IPS-15b (cell line): Measurements from ENCODE around the gene GNAQ.

Experiments used
- H3K27me3 ChIP-seq: one replicate; pipeline ENCODE4 v1.6.1; 2013; ENCODE audit warnings: low read length; ENCODE audit not compliant: control insufficient read depth, insufficient read depth
- H3K36me3 ChIP-seq: one replicate; pipeline ENCODE4 v1.6.1; 2013; ENCODE audit warnings: low read length; ENCODE audit not compliant: control insufficient read depth, insufficient read depth
- H3K4me1 ChIP-seq: one replicate; pipeline ENCODE4 v1.6.1; 2013; ENCODE audit warnings: mild to moderate bottlenecking, low read length; ENCODE audit not compliant: control insufficient read depth, insufficient read depth
- H3K4me3 ChIP-seq: one replicate; pipeline ENCODE4 v1.5.1; 2013; ENCODE audit warnings: low read depth, low read length
- H3K9ac ChIP-seq: one replicate; pipeline ENCODE4 v1.6.1; 2013; ENCODE audit warnings: low read depth, mild to moderate bottlenecking, low read length
- H3K9me3 ChIP-seq: one replicate; pipeline ENCODE4 v1.6.1; 2013; ENCODE audit warnings: mild to moderate bottlenecking, low read length; ENCODE audit not compliant: control insufficient read depth, insufficient read depth

GNAQ gene

DNA sequence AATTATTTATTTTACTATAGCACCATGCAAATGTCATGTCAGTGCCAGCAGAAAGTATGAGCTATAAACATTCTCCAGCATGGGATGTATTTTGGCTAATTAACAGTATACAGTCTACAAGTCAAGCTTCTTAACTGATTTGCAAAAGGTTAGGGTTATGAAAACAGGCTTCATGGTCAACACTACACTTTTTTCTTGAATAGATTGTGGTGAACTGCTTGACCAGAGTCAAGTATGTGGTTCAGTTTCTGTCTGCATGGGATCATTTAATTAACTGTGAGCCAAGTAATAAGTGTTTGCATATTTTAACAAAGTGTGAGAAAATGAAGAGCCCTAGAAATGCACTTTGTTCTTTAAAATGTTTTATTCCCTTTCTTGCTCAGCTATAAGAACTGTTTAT is 14.5 kb upstream of the GNAQ start:
- Histone ChIP-seq H3K4me1 (no peaks in the 10 kb centered on the region), H3K36me3 (no peaks in the 10 kb centered on the region), H3K9ac (no peak overlapping the region), H3K4me3 (no peak overlapping the region), H3K27me3 (no peaks in the 10 kb centered on the region), H3K9me3 (no peaks in the 10 kb centered on the region)

DNA sequence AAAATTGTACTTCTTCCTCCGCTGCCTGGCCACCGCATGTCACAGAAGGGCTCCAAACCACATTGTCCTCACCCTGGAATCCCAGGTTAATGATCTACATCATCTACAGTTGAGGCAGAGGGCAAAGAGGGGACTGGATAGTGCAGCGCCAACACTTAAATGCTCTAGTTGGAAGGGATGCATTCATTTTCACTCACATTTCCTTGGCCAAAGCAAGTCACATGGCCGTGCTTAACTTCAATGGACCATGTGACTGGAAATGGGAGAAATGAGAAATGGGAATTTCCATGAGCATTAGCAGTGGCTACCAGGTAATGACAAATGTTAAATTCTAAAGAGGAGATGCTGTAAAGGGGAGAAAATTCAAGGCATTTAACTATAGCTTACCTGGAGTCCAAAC is 13.3 kb upstream of the GNAQ start:
- no peaks in the 10 kb centered on the region for H3K27me3 ChIP-seq
- no peaks in the 10 kb centered on the region for H3K36me3 ChIP-seq
- H3K4me1 ChIP-seq: no peaks in the 10 kb centered on the region
- H3K4me3 ChIP-seq: no peak overlapping the region
- H3K9ac ChIP-seq: no peak overlapping the region
- no peaks in the 10 kb centered on the region for H3K9me3 ChIP-seq

DNA sequence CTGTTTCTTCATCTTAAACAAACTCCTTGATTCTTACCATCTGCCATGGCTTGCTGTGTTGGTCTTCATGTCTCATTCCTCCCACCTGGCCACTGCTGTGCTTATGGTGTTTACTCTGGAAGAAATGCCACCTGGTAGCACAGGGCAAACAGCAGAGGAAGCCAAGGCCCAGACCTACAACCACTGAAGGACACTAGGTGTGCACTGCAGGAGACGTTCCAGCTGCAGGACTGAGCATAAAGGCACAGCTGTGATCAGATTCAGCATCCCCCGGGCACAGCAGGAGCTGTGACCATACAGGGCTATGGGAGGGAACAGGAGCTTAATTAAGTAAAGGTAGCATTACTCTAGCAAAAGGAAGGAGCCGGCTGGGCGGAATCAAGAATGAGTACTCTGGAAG is 12.6 kb upstream of the GNAQ start:
- Histone ChIP-seq H3K9me3 (no peaks in the 10 kb centered on the region), H3K4me3 (no peak overlapping the region), H3K27me3 (no peaks in the 10 kb centered on the region), H3K4me1 (no peaks in the 10 kb centered on the region), H3K9ac (no peak overlapping the region), H3K36me3 (no peaks in the 10 kb centered on the region)

DNA sequence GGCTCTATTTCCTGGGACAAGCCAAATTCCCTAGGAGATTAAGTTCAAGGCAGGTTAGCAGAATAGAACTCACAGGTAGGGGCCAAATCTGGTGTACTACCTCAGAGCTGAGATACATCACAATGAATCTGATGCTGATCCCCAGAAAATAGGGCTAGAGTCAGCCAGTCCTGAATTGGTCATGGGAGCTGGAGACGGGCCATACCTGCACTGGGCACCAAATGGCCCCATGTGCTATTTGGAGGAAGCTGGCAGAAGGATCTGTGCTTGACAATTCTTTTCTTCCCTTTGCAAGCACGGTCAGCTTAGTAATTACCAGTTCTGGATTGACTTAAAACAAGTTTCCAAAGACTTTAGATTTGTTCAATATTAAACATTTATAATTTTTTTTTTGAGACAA is 10.4 kb upstream of the GNAQ start:
- Histone ChIP-seq H3K4me3 (no peak overlapping the region), H3K9me3 (no peaks in the 10 kb centered on the region), H3K36me3 (no peaks in the 10 kb centered on the region), H3K27me3 (no peaks in the 10 kb centered on the region), H3K4me1 (no peaks in the 10 kb centered on the region), H3K9ac (no peak overlapping the region)

DNA sequence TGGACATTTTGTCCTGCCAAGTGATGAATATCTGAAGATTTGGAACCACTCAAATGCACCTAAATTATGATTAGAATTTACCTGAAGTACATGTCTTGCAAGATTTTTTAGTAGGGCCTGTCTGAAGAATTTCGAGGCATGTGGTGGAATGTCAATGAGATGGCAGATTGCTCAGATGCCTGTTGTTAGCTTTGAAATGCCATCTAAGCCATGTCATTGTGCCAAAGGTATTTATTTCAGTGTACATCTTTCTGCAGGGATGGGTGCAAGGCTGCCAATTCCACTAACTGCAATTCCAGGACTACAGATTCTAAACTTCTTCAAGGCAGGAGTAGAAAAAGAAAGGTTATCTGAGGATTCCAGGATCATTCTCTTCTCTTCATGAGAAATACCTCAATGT is 9.1 kb upstream of the GNAQ start:
- H3K36me3 ChIP-seq: no peaks in the 10 kb centered on the region
- H3K27me3 ChIP-seq: no peaks in the 10 kb centered on the region
- no peak overlapping the region for H3K9ac ChIP-seq
- H3K4me3 ChIP-seq: no peak overlapping the region
- no peaks in the 10 kb centered on the region for H3K4me1 ChIP-seq
- H3K9me3 ChIP-seq: no peaks in the 10 kb centered on the region

DNA sequence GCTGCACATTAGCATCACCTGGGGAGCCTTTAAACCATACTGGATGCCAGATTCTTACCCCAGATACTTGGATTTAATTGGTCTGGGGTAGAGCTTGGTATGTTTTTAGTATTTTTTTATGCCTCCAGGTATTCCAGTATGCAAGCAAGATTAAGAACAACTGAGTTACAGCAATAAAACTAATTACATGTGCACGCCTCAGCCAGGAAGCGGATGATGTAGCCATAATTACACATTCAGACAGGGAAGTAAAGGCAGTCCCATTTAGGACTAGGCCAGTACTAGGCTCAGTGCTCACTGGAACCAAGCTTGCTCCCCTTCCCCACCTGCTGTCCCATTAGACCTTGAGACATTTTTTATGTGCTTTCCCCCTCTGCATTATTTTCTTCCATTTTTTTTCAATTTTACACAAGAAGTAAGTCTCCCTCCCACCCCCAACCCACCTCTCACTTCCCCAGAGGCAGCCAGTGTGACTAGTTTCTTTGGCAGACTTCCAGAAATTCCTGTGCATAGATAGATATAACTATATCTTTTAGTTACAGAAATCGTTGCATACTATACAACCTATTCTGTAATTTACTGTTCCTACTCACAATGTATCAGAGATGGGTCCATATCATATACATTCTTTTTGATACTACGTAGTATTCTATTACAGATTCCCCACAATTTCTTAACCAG is 7.1 kb upstream of the GNAQ start:
- no peaks in the 10 kb centered on the region for H3K9me3 ChIP-seq
- no peaks in the 10 kb centered on the region for H3K4me1 ChIP-seq

DNA sequence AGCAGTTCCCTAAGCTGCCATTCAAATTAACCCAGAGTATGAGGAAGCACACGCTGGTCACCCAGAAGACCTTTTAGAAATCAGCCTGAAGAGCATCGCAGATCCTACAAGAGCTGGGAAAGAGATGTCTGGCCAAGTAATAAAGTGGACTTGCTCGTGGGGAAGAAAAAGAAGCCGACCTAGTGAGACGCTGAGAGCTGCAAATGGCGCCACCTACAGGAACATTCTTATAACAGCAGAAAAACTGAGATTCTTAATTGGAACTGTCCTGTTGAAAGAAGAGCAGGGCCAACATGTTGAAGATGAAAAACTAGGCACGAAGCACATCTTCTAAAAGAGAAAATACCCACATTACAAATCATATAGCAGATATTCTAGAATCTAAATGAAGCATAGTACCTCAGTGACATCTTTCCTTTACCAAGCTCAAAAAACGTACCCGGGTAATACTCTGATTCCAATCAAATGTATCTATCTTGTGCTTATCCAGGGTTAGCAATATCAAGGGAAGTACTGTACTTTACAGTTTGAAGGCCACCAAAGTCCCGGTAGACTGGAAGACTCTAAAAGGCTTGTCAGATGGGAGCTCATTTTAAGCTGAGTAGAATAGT is 3.9 kb upstream of the GNAQ start:
- peaks cover 5% of the 10 kb centered on the region for H3K4me1 ChIP-seq
- H3K4me3 ChIP-seq: no peak overlapping the region
- no peaks in the 10 kb centered on the region for H3K27me3 ChIP-seq

More for the DNA sequence above, 7.1 kb upstream of the GNAQ start:
- no peaks in the 10 kb centered on the region for H3K36me3 ChIP-seq
- no peak overlapping the region for H3K4me3 ChIP-seq
- H3K9ac ChIP-seq: no peak overlapping the region
- no peaks in the 10 kb centered on the region for H3K27me3 ChIP-seq

DNA sequence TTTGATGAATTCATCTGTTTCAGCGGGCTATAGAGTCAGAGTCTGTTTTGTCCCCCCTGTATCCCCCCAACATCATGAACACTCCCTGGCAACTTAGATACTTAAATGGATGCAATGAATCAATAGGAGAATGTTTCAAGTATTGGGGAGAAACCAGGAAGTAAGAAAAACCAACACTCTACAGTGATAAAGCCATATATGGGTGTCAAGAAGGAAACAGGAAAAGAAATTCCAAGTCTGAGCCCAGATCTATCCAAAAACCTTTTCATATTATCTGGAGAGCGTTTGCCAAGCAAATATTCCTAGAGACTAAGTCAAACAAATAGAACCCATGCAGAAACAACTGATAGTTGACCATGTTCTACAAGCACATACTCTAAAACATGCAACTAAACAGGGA is 2.3 kb upstream of the GNAQ start:
- H3K4me1 ChIP-seq: peaks cover 13% of the 10 kb centered on the region
- no peaks in the 10 kb centered on the region for H3K9me3 ChIP-seq
- H3K4me3 ChIP-seq: no peak overlapping the region
- H3K9ac ChIP-seq: no peak overlapping the region
- no peaks in the 10 kb centered on the region for H3K36me3 ChIP-seq
- no peaks in the 10 kb centered on the region for H3K27me3 ChIP-seq

More for the DNA sequence above, 3.9 kb upstream of the GNAQ start:
- Histone ChIP-seq H3K9ac (no peak overlapping the region), H3K9me3 (no peaks in the 10 kb centered on the region), H3K36me3 (no peaks in the 10 kb centered on the region)

DNA sequence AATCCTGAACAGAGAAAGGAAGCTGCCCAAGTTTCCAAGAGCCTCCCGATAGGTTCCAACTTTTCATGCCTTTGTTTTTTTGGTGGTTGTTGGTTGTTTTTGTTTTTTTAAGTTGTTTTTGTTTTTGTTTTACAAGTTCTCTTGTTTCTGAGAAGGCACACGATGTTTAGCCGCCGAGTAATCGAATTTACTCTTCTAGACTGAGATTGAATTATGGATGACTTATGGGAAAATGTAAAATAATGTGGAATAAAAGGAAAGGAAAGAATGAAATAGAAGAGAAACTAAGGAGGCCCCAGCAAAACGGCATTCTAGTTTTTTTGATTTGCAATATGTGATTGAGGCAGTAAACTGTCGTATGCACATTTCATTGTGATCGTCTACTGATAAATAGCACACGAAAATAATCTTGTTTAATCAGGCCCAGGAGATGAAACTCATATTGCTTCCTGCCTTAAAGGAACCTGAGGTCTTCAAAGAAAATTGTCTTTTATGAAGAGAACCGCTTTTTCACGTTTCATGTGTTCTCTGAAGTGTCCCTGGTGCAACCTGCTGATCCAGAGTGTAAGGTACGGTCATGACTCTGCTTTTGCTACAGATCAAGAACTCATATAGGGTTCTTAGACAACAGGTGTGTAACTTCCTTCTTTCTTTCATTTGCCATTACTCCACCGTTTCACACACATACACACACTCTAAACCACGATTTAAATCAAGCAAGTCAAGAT is 1.3 kb upstream of the GNAQ start:
- peak overlapping the region; percentile 79 for H3K4me3 ChIP-seq
- peaks cover 13% of the 10 kb centered on the region for H3K4me1 ChIP-seq
- H3K9me3 ChIP-seq: no peaks in the 10 kb centered on the region
- peak overlapping the region; percentile 75 for H3K9ac ChIP-seq
- H3K36me3 ChIP-seq: no peaks in the 10 kb centered on the region
- no peaks in the 10 kb centered on the region for H3K27me3 ChIP-seq

DNA sequence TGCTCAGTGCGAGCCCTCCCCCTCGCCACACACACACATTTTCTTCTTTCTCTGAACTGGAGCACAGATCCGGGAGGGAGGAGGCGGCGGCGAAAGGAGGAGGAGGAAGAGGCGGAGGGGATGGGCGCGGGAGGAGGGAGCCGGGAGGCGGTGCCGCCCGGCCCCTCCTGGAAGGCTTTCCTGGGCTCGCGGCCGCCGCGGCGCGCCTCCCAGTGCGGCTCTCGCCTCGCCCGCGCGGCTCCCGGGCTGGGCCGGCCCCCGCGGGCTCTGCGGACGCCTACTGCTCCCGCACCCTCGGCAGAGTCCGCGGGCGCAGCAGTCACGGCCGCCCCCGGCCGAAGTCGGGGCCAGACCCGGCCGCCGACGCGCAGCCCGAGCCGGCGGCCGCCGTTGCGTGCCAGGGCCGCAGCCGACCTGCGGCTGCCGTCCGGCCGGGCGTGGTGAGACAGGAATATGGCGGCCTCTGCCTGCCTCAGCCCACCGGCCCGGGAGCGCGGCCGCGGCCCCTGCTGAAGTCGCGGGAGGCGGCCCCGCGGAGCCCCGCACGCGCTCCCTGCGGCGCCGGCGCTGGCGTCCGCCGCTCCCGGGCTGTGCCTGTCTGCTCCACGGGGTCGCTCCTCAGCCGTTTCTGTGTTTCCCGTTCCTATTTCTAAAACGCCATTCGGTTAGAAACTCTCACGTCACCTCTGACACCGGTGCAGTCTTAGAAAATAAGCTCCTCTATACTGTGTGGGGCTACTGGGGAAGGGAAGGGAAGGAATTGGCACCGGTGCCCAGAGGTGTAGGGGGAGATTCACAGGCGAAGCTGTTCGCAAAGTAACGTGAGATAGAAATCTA is 500 bp upstream of the GNAQ start:
- Histone ChIP-seq H3K4me3 (peak overlapping the region; percentile 79), H3K9ac (peak overlapping the region; percentile 75), H3K27me3 (no peaks in the 10 kb centered on the region), H3K36me3 (no peaks in the 10 kb centered on the region), H3K9me3 (no peaks in the 10 kb centered on the region), H3K4me1 (peaks cover 13% of the 10 kb centered on the region)

DNA sequence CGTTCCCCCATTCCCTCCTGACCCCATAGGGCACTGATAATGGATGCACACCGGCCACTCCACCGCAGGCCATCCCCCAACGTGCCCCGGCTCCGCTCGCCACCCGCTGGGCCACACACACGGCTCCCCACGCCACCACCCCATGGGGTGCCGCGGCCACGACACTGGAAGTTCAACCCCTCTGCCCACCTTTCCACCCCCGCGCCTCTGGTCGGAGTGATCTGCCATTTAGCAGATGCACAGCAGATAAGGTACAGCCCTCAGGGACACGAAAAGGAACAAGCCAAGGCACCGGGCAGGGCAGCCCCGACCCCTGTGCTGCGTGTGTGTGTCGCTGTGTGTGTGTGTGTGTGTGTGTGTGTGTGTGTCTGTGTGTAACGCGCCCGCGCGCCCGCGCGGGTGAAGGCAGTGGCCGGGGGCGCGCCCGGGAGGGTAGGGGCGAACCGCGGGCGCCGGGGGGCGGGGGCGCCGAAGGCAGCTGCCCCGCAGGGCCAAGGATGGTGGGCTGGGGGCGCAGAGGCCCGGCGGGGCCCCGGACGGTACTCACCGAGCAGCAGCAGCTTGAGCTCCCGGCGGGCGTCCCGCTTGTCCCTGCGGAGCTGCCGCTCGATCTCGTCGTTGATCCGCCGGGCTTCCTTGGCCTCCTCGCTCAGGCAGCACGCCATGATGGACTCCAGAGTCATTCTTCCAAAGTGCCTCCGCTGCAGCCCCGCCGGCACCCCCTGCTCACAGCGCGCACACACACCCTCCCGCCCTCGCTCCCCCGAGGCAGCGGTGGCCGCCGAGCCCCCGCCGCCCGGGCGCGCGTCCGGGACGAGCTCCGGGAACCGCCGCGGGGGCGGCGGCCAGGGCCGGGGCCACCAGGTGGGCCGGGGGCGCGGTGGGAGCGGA is 813 bp downstream of the GNAQ start:
- peak overlapping the region; percentile 89 for H3K4me3 ChIP-seq
- peak overlapping the region; percentile 32 for H3K9ac ChIP-seq
- no peaks in the 10 kb centered on the region for H3K36me3 ChIP-seq
- H3K9me3 ChIP-seq: no peaks in the 10 kb centered on the region
- peaks cover 13% of the 10 kb centered on the region for H3K4me1 ChIP-seq
- no peaks in the 10 kb centered on the region for H3K27me3 ChIP-seq
